Measurements from ENCODE around the gene MAPKAP1.

GRCh38 chr9:125494653-125494915, 212.4 kb downstream of the MAPKAP1 start:
- TF ChIP-seq CTCF (conservative IDR thresholded peaks at IDR 0.05) (no peak), ZFX (IDR thresholded peaks at IDR 0.05) (no peak)

Data from C4-2B (cell line).